GM21576 (cell line): ENCODE data around the gene RNF223.

Source experiments
- ATAC-seq: cut with Tn5 transposase; IDR thresholded peaks from one replicate; pipeline ENCODE4 v1.9.1; 2021; ENCODE audit warnings: mild to moderate bottlenecking, moderate library complexity; ENCODE audit not compliant: unreplicated experiment

The RNF223 gene

DNA sequence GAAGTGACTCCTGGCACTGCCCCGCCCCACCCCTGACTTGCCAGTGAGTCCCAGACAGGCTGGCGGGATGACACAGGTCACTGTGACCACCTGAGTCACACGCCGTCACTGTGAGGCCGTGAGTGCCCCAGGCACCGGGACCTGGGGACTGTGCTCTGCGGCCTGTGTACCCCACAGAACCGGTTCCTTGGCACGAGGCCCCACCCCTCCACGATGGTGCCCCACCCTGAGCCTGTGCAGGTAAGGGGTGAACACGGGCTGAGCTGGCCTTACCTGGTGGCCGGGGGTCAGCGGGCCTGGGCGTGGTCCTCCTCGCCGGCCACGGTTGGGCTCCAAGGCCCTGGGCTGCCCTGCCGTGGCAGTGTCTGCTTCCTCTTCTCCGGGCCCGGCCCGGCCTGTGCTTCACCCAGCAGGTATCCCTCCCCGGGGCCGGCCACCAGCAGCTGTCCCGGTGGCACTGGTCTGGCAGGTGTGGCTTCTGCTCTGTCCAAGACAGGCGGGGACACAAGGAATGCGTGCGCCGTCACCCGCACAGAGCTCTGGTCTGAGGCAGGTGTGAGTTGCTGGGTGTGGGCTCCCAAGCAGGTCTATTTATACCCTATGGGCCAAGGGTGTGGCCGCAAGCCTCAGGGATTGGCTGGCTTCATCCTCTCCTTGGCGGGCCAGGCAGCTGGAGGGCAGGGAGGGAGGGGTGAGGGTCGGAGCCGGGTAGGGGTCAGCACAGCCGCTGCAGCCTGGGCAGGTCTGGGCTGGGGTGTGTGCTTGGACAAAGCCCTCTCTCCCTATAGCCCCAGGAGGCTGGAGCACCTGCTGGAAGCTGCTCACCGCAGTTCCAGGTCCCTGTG, at the start of gene RNF223:
RNF223 (minus strand) TSS at position 564 of the 845 bp plus-strand sequence. CDS start 1,740 bp downstream, outside the sequence.
- no peak for ATAC-seq

DNA sequence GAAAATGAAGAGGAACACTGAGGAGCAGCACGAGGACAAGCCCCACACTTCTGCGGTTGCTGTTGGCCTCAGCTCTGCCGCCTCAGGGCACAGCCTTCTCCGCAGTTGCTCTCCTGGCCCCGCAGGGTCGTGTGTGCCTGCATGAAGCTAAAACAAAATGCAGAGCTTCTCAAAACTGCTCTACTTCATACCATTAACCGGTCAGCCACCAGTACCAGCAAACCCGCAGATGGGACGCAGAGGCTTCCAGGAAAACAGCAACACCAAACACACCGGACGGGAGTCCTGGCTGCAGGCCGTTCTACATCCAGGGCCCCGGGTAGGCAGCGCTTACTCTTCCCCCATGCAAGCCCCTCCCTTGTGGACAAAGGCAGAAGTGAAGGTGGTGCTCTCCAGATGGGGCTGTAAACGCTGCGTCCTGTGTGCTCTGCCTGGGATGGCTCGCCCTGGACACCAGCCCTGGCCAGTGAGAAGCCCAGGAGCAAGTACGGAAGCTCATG, 48.9 kb upstream of the RNF223 start:
- no peak for ATAC-seq

DNA sequence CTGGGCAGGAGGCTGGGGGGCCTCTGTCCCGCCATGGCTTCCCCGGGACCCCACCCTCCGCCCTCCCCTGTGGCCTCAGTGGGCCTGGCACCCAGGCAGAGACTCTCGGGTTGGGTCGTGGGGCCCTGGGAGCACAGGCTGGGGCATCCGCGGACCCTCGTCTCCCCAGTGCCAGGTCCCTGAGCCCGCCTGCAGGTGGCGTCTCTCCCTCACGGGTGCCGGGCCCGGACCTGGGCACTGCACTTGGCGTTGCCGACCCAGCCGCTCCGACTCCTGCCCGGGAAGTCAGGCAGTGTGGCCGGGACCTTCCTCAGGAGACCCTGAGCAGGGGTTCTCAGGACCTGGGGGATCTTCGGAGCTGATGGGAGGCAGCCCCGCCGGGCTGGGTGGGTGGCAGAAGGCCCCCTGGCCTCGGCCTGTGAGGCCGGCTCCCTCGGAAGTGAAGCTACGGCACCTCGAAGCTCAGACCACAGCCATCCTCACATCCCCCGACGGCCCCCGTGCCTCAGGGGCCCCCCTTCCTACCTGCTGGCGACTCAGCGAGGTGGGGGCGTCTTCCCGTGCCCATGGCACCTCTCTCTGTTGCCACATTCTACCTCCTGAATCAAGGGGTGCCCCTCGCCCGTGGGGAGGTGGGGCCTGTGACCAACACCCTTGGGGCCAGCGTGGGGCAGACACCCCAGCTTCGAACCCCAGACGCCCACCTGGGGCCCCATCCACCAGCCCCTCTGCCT, 48.1 kb upstream of the RNF223 start:
- no peak for ATAC-seq

GRCh38 chr1:1121611-1122077, 47.5 kb upstream of the RNF223 start:
- no peak for ATAC-seq

DNA sequence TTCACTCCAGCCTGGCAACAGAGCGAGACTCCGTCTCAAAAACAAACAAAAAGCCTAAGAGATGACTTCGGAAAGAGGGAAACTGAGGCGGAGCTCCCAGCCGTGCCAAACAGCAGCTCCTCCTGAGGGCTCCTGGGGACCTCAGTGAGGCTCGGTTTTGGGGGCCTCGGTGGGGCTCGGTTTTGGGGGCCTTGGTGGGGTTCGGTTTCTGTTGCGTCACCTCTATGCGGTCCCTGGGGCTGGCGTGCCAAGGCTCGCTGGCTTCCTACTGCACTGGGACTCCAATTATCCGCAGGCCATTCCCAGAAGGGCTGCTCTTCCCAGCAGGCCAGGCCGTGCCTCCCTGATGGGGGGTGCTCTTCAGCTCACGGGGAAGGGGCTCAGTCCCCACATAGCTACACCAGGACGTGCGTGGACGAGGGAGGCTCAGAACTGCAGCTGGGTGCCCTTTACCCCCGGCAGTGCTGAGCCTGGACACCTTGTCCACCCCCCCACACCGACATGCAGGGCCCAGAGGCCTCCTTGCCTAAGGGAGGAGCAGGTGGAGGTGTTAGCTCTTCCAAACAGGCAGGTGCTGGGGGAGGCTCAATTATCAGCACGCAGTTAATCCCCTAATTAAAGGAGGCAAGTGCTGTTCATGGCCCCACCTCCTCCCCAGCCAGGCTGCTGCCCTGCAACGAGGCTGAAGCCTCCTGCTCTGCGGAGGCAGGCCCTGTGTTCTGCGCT, 46.9 kb upstream of the RNF223 start:
- ATAC-seq, result no peak

DNA sequence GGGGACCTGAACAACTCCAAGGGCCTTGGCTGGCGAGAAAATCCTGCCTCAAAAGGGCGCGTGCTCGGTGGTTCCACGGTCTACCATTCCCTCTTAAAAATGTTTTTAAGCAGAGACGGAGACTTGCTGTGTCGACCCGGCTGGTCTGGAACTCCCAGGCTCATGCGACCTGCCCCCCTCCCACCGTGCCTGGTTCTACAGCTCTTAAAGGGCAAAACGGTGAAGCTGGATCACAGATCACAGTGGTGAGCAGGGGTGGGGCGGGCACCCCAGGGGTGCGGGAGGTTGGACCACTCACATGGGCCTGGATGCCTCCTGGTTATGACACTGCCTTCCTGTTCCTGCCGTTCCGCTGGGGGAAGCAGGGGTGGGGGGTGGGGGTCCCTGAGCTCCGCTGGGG, 46.0 kb upstream of the RNF223 start:
- no peak for ATAC-seq

GRCh38 chr1:1119272-1119890, 45.3 kb upstream of the RNF223 start:
- ATAC-seq, result no peak

DNA sequence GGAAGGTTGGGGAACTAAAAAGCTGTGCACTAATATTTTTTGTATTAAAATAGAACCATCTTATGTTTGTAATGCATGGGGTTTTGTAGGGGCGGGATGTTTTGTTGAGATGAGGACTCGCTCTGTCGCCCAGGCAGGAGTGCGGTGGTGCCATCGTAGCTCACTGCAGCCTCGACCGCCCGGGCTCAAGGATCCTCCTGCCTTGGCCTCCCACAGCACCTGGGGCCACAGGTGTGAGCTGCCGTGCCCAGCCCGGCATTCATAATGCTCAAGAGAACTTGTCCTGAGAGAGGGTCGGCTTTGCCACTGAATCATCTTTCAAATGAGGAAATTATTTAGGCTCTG, 44.7 kb upstream of the RNF223 start:
- no peak for ATAC-seq

DNA sequence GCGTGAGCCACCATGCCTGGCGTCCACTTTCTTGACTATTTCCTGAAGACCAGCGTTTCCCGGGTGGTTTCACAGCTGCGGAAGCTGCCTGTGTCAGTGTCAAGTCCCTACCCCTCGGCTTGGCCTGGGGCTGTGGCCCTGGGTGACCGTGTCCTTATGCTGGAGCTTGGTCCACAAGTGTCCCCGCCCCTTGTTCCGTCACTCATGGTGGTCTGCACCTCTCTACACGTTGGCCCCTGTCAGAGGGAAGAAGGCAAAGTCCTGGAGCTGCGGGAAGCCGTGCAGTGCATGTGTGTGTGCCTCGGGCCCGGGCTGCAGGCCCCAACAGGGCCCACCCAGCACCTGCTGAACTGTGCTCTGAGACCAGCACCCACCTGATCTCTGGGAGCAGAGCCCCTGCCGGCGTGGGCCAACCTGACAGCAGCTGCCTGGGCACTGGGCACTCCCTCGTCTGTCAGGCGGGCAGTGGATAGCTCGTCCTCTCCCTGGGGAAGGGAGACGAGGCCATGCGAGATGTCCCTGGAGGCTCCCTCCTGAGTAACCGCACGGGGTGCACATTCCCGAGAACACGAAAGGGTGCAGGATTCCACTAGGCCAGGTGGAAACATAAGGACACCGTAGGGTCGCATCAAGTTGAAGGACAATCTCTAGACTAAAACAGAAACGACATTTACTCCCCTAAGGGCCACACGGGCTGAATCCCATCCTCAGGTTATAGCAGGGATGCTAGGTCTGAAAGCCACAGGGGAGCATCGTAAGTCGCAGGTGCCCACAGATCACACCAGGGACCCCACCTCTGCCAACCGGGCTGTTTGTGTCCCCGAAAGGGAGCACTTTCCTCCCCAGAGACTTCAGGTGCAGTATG, 44.1 kb upstream of the RNF223 start:
- no peak for ATAC-seq

DNA sequence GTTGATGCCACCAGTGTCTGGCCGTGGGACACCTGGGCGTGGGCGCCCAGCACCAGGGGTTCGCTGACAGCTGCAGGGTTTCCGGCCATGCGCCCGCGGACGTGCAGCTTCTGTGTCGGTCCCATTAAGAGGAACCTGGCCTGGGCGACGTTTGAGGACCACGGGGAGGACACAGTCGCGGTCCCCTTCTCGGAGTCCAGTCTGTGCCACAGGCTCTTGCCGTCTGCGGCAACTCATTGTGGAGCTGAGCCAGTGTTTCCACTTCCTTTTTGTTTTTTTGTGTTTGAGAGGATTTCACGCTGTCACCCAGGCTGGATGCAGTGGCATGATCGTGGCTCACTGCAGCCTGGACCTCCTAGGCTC, 43.3 kb upstream of the RNF223 start:
- no peak for ATAC-seq

GRCh38 chr1:1116701-1117468, 42.8 kb upstream of the RNF223 start:
- no peak for ATAC-seq

DNA sequence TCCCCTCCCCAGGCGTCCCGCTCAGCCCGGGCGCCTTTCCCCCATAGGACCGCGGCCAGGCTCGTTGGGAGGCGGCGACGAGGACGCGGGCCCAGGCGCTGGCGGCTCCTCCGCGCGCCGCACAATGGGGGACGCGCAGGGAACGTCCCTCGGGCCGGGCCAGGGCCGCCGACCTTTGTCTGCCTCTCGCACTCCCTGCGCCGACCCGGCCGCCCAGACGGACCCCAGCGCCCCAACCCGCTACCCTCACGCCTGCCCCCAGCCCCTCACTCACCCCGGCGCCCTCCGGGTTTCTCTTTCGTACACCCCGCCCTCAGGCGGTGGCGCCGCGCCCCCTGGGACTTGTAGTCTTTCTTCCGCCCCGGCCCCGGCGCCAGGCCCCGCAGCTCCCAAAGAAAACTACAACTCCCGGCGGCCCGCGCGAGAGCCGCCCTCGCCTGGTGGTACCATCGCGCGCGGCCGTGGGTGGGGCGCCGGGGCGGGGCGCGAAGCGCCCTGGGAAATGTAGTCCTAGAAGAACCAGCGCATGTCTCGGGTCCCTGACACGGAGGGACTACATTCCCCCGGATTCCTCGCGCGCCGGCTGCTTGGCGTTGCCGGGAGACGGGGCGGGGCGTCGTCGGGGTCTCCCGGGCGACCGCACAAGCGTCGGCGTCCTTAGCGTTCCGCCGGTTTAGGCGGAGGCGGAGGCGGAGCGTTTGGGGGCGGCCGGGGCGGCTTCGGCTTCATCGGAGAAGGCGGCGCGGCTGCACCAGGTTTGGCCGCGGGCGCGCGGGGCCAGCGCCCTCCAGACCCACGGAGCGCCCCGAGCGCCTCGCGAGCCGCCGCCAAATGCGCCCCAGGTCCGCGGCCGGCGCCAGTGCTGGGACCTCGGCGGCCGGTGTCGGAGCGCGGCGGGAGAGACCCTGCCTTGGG, 41.9 kb upstream of the RNF223 start, which contains the start of gene C1orf159:
C1orf159 (minus strand) TSS at position 304 of the 915 bp plus-strand sequence. CDS start 24,546 bp downstream, outside the sequence.
- peak; percentile 86 for ATAC-seq

DNA sequence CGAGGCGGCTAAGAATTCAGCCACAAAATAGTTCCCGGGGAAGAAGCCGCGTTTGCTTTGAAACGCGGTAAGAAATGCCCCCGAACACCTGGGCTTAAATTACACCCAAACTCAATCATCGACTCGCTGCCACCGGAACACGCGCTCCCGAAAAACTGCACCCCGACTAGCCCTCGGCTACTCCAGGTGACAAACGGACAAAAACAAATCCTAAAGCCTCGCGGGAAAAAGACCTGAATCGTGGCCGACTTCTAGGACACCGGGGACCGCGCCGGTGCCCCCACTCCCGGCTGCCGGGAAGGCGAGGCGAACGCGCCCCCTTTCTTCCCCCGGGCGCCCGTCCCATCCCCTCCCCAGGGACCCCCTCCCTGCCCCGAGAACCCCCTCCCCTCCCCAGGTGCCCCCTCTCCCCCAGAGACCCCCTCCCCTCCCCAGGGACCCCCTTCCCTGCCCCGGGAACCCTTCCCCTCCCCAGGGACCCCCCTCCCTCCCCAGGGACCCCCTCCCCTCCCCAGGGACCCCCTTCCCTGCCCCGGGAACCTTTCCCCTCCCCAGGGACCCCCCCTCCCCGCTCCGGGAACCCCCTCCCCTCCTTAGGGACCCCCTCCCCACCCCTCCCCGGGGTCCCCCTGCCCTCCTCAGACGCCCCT, 41.2 kb upstream of the RNF223 start:
- ATAC-seq, result no peak

DNA sequence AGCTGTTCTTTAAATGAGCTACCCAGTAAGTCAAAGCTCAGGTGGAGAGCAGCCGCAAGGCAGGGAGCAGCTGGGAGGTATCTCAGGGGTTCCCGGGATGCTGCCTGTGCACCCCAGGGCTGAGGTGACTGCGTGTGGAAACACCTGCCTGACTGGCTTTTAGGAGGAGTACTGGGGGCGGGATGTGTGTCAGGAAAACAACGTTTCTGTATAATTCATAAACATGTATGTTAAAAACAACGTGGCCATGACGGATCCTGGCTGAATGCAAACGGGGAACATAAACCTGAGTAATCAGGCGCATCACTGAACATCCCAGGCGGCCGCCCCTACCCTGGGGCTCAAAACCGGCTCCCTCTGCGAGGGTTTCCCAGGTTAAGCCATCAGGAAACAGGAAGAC, 40.3 kb upstream of the RNF223 start:
- no peak for ATAC-seq

DNA sequence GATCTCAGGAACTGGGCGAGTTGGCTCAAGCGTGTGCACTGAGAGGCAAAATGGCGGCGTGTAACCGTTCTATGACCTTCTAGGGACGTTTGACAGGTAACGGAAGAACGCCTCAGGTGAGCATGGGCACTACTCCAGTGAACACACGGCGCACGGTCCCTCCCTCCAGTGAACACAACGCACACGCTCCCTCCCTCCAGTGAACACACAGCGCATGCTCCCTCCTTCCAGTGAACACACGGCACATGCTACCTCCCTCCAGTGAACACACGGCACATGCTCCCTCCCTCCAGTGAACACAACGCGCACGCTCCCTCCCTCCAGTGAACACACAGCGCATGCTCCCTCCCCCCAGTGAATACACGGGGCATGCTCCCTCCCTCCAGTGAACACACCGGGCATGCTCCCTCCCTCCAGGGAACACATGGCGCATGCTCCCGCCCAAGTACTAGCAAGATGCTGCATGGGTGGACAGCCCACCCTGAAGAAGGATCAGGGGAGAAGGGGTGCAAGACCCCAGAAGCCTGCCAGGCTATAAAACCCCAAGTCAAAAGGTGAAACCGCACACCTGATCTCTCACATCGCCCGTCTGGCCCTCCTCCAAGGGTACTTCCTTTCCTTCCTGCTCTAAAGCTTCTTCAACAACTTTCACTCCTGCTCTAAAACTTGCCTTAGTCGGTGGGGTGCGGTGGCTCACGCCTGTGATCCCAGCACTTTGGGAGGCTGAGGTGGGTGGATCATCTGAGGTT, 38.3 kb upstream of the RNF223 start:
- ATAC-seq, result no peak

DNA sequence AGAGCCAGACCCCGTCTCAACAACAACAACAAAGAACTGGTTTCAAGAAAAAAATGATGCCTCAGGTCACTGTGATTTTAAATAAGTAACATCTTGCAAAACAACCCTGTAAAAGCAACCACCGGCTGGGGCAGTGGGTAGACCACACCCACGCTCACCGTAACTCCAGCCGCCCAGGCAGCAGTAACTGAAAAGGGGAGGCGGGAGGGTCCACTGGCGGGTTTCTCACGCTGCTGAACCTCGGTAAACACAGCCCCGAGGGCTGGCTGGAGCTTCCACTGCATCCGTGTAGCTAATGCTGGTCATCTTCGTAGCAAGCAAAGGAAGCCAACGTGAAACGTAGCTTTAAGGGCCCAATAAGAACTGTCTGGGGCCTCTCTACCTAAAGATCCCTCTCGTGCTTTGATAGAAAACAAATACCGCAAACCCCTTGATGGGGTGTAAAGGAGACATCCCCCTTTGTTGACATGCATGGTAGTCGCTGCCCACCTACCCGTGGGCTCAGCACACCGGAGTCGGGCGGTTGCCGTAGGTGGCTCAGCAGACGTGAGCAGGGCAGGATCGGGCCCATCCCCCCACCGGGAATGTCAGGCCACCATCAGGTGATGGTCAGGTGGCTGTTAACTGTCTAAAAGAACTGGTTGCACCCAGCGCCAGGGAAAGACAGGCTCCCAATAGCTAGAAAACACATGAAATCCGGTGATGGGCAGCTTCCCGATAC, 37.6 kb upstream of the RNF223 start:
- no peak for ATAC-seq
